Activated gamma-delta T cell treated with anti-CD3 and anti-CD28 coated beads, Interleukin-2, amount 50 U/mL, for 16 hours (primary cell): ENCODE measurements around the gene DNAL4.
"Not testable (repeated sequence)": the region's sequence is repeated elsewhere in the genome, so short reads cannot be mapped to it uniquely, and the experiment has no call there.

Experiments used
- DNase-seq: peaks from one replicate; pipeline ENCODE4 v3.0.0-alpha.2; 2020; ENCODE audit warnings: low read depth

The DNAL4 gene

GRCh38 chr22:38827510-38827909 is 33.6 kb upstream of the DNAL4 start:
- no peak for DNase-seq

GRCh38 chr22:38826801-38827200 is 32.9 kb upstream of the DNAL4 start:
- no peak for DNase-seq

- no peak for DNase-seq
Measured at GRCh38 chr22:38826386-38826785, 32.4 kb upstream of the DNAL4 start.

GRCh38 chr22:38824585-38824984 is 30.6 kb upstream of the DNAL4 start:
- DNase-seq: no peak

- no peak for DNase-seq
Measured at GRCh38 chr22:38823637-38824036, 29.7 kb upstream of the DNAL4 start.

- no peak for DNase-seq
Measured at GRCh38 chr22:38823076-38823475, 29.1 kb upstream of the DNAL4 start.

- no peak for DNase-seq
Measured at GRCh38 chr22:38820020-38820419, 26.1 kb upstream of the DNAL4 start.

GRCh38 chr22:38819387-38819940 is 25.5 kb upstream of the DNAL4 start:
- no peak for DNase-seq

GRCh38 chr22:38817196-38817595 is 23.3 kb upstream of the DNAL4 start:
- DNase-seq: no peak

- DNase-seq: no peak
Measured at GRCh38 chr22:38815842-38816241, 21.9 kb upstream of the DNAL4 start.

GRCh38 chr22:38811241-38811640 is 17.3 kb upstream of the DNAL4 start:
- DNase-seq: no peak

GRCh38 chr22:38805041-38805593 is 11.2 kb upstream of the DNAL4 start:
- DNase-seq: not testable (repeated sequence)

GRCh38 chr22:38802671-38803121 is 8.8 kb upstream of the DNAL4 start:
- DNase-seq: no peak

GRCh38 chr22:38799265-38800002 is 5.5 kb upstream of the DNAL4 start:
- no peak for DNase-seq

- DNase-seq: no peak
Measured at GRCh38 chr22:38798496-38798895, 4.6 kb upstream of the DNAL4 start.

- DNase-seq: no peak
Measured at GRCh38 chr22:38796262-38796957, 2.5 kb upstream of the DNAL4 start.

- no peak for DNase-seq
Measured at GRCh38 chr22:38795569-38795968, 1.6 kb upstream of the DNAL4 start.

GRCh38 chr22:38793317-38793716 is 626 bp downstream of the DNAL4 start:
- DNase-seq: no peak

GRCh38 chr22:38792833-38793232 is 1.1 kb downstream of the DNAL4 start:
- DNase-seq: no peak

- DNase-seq: no peak
Measured at GRCh38 chr22:38789606-38790005, 4.3 kb downstream of the DNAL4 start.

GRCh38 chr22:38788846-38789245 is 5.1 kb downstream of the DNAL4 start:
- DNase-seq: no peak

GRCh38 chr22:38788021-38788816 is 5.7 kb downstream of the DNAL4 start:
- no peak for DNase-seq
